EL (cell line): Measurements from ENCODE around the gene GNA14.
"Not testable (repeated sequence)": the region's sequence is repeated elsewhere in the genome, so short reads cannot be mapped to it uniquely, and the experiment has no call there.

Experiments
- DNase-seq: peaks from one replicate; pipeline ENCODE4 v3.0.0-alpha.2; 2016

GNA14 gene

DNA sequence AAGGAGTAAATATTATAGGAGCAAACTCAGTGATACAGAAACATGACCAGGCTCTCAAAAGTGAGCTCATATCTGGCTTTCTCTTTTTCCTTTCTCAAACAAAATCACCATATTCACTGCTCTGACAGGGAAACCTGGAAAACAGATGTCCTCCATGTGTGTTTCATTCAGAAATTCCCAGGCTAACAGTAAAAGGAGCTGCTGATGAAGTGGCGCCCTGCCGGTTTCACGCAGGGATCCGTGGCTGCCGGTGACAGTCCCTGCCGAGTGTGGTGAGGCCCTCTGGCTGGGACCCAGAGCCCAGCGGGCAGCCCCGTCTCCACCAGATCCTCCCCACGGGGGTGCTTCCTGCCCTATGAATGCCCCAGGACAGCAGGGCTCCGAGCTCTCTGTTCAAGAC, 208.1 kb downstream of the GNA14 start:
- DNase-seq: peak; percentile 48

DNA sequence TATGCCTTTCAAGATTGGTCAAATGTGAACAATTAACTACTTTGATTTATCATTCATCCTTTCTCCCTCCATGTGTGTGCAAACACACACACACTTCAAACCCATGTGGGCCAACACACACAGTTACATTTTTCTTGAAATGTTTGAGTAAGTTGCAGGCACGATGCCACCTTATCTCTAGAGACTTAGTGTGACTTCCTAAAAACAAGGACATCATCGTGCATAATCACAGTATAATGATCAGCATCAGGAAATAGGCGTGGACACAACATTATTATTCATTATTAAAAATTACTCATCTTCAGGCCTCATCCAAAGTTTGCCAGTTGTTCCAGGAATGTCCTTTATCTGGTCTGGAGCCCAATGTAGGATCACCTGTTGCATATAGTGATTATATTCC, 209.5 kb downstream of the GNA14 start:
- DNase-seq: no peak

- DNase-seq: peak; percentile 28
These were observed 212.4 kb downstream of the GNA14 start for GRCh38 chr9:77435688-77436087.

GRCh38 chr9:77435277-77435676, 212.8 kb downstream of the GNA14 start:
- no peak for DNase-seq

GRCh38 chr9:77433675-77434445, 214.3 kb downstream of the GNA14 start:
- peak; percentile 69 for DNase-seq

DNA sequence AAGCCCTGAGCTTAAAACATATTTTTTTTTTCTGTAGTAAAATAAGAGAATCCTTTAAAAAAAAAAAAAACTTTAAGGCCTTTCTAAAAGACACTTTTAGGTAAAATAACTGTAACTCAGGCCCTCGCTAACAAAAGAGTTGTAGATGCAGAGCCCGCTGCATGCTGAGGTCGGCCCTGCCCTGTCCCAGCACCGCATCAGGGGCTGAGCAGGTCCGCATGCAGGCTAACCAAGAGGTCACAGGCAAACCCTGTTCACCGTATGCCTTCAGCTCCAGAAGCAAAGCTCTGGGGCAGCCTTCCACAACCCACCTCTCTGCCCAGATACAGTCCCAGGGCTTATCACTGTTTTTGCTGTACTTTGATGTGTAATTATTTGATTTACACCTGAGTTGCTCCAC, 216.1 kb downstream of the GNA14 start:
- DNase-seq: no peak

GRCh38 chr9:77429928-77430327, 218.2 kb downstream of the GNA14 start:
- DNase-seq: no peak

DNA sequence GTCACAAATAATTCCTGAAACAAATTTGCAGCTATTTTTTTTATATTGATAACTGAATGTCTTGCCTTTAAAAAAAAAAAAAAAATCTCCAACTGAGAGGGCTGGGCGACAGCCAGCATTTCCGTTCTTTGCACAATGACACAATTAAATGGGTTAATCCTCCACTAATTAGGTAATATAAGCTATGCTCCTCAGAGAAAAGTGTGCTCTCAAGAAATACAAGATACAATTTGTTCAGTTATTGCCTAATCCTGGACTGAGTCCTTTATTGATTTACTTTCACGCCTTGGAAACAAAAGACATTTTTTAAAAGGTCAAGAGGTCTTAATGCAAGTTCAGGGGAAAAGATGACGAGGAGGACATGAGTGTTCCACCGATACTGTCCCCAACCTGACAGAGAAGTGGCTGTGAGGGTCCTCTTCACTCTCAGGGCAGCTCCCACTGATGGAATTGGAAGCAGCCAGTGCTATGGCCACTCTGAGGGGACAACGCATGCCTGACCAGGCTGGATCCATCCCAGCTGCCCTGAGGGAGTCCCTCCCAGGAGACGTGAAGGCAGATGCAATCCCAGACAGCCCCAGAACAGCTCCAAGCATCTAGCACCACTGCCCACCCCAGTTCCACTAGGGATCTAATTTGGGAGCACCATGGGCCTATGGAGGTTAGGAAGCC, 220.7 kb downstream of the GNA14 start:
- DNase-seq: no peak

GRCh38 chr9:77426712-77427111, 221.4 kb downstream of the GNA14 start:
- DNase-seq: no peak

DNA sequence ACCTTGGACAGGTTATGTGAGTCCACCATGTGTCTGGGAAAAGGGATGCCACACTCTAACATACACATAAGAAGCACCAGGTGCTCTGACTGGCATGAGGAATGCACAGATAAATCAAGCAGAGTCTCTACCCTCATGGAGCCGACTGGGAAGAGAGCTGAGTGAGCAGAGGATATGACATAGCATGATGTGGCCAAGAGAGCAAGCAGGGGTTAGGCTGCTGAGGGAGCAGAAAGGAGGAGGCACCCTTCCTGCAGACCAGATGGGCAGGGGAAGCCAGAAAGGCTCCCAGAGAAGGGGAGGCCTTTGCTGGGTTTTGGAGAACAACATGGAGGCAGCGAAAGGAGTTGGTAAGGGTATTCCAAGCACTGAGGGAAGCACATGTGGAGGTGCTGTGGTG, 223.1 kb downstream of the GNA14 start:
- peak; percentile 49 for DNase-seq

- DNase-seq: no peak
These were observed 224.3 kb downstream of the GNA14 start for GRCh38 chr9:77423841-77424240.

GRCh38 chr9:77422969-77423368, 225.2 kb downstream of the GNA14 start:
- DNase-seq: no peak

GRCh38 chr9:77421506-77422265, 226.4 kb downstream of the GNA14 start:
- peak; percentile 45 for DNase-seq

DNA sequence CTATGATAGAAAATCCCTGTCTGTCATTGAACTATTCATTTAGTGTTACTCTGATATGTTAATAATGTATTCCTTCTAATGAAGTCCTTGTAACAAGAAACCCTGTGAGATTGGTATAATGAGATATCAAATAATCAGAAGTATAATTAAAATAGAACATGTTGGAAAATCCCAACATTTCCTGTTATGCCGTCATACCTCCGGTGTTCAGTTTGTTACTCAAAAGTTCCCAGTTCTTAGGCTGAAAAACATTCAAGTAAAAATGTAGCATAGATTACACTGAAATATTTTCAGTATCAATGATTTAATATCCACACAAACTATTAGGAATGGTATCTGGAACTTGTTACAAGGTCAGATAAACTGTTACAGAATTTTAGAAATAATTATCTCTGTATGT, 227.5 kb downstream of the GNA14 start:
- DNase-seq: no peak

DNA sequence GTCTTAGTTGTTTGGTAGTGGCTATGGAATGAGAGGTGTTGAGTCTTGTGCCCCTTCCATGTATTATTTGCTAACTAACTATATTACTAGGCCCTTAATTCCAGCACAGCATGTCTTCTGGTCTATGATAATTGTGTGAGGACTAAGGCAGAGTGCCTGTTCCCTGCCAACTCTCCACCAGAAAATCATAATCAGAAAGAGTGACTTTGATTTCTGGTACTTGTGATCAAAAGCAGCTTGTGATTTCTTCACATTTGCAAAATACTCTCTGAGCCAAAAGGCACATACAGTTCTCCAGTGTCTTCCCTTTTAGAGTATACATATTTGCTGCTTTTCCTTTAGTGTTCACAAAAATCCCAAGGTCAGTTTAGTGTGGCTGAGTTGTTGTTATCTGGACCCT, 229.9 kb downstream of the GNA14 start:
- no peak for DNase-seq

DNA sequence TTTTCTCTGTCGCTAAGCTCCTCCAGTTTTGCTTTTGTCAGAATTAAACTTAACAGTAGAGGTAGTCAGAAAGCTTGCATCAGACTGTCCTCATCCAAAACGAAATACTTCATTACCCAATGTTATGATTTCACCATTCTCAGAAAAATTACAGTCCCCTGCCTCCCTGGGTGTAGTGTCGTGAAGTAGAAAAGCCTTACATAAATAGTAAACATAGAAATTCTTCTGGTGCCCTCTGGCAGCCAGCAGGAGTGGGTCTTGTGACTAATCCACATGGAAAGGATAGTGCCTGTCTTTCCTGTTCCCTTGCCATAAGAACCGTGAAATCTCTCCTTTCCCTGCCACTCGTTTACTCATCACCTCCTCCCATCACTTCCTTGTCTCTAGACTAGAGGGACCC, 230.6 kb downstream of the GNA14 start:
- peak; percentile 84 for DNase-seq

DNA sequence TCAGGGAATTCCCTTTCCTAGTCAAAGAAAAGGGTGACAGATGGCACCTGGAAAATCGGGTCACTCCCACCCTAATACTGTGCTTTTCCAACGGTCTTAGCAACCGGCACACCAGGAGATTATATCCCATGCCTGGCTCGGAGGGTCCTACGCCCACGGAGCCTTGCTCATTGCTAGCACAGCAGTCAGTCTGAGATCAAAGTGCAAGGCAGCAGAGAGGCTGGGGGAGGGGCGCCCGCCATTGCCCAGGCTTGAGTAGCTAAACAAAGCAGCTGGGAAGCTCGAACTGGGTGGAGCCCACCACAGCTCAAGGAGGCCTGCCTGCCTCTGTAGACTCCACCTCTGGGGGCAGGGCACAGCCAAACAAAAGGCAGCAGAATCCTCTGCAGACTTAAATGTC, 239.6 kb downstream of the GNA14 start:
- not testable (repeated sequence) for DNase-seq

GRCh38 chr9:77403239-77403638, 244.9 kb downstream of the GNA14 start:
- DNase-seq: no peak

DNA sequence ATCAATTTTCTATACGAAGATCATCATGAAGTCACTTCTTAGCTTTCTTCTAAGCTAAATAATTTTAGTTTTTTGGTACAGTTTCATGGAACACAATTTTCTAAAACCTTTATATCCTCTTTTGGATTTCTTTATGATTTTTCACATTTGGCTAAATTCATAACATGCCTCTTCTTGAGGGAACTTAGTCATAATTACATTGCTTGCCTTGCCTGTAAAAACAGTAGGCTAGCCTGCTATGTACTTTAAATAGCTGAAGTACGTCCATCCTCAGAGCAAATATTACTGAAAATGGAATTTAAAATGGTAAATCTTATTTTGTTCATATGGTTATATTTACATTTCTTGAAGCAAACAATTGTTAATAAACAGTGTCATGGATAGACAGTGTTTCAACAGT, 245.8 kb downstream of the GNA14 start:
- no peak for DNase-seq

GRCh38 chr9:77399964-77400363, 248.2 kb downstream of the GNA14 start:
- DNase-seq: no peak

- DNase-seq: not testable (repeated sequence)
These were observed 249.5 kb downstream of the GNA14 start for GRCh38 chr9:77398581-77398980.

- no peak for DNase-seq
These were observed 255.8 kb downstream of the GNA14 start for GRCh38 chr9:77392328-77392727.

DNA sequence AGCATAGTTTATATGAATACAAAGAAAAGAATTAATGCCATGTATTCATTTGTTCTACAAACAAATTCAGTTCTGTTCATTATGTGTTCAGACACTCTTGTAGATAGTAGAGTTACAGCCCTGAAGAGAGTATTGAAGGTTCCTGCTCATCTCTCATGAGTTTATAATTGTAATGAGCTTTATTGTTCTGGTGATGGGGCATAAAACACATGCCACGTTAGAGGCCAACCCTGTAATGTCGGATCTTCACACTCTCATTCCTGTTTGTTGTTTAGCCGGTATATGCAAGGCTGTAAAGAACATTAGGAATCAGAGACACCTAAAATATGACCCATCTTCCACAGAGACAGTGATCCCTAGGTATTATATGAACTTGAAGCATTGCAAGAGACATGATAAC, 256.3 kb downstream of the GNA14 start:
- DNase-seq: no peak

GRCh38 chr9:77386187-77386586, 261.9 kb downstream of the GNA14 start:
- peak; percentile 48 for DNase-seq
